DOHH2 (cell line): ENCODE data around the gene COL4A2.

ENCODE experiments used
- EZH2phosphoT487 ChIP-seq: fragments of 200-600 bp; sonication (generic); IDR thresholded peaks from 2 replicates; pipeline ENCODE4 v1.6.1; 2017; ENCODE audit warnings: borderline replicate concordance, mild to moderate bottlenecking, antibody characterized with exemption, low read length, moderate library complexity, mixed read lengths
- TF ChIP-seq, protein P1 (sequence below): fragments of 200-600 bp; sonication (generic); IDR thresholded peaks from one replicate; pipeline ENCODE4 v1.5.1; 2014; ENCODE audit warnings: antibody characterized with exemption, mild to moderate bottlenecking, low read depth, low read length; ENCODE audit not compliant: poor library complexity, severe bottlenecking

DNA sequence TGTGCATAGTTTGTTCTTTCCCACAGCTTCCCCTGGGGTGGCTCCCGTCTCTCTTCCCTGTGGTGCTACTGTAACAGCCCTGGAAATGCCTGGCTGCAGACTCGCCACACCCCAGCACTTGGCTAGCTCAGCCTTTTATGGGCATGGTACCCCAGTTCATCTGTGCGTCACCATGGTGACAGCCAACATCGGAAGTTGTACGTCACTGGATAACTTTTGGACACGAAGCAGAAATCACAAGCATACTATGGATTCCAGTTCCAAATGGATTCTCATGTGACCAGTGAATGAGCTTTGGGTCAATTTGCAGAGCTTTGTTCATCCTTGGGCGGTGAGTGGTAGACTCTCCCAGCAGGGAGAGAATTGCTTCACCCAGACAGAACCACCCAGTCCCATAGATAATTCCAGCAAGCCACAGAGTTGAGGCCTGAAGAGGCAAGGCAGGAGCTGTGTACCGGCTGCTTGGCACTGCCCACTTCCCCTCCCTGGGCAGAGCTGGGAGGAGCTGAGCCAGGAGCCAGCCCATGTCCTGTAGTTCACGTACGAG, 54.4 kb downstream of the COL4A2 start:
- TF ChIP-seq, protein P1, sequence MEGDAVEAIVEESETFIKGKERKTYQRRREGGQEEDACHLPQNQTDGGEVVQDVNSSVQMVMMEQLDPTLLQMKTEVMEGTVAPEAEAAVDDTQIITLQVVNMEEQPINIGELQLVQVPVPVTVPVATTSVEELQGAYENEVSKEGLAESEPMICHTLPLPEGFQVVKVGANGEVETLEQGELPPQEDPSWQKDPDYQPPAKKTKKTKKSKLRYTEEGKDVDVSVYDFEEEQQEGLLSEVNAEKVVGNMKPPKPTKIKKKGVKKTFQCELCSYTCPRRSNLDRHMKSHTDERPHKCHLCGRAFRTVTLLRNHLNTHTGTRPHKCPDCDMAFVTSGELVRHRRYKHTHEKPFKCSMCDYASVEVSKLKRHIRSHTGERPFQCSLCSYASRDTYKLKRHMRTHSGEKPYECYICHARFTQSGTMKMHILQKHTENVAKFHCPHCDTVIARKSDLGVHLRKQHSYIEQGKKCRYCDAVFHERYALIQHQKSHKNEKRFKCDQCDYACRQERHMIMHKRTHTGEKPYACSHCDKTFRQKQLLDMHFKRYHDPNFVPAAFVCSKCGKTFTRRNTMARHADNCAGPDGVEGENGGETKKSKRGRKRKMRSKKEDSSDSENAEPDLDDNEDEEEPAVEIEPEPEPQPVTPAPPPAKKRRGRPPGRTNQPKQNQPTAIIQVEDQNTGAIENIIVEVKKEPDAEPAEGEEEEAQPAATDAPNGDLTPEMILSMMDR: no peak
- no peak for TF ChIP-seq EZH2phosphoT487
